Left renal pelvis (tissue), 4 donors: Measurements from ENCODE around the gene INHBB. TPM values are rescaled to one million over a fixed set of nuclear protein-coding genes. Genes with fewer than 3 reads are reported as not detected.
"Not testable (repeated sequence)": the region's sequence is repeated elsewhere in the genome, so short reads cannot be mapped to it uniquely, and the experiment has no call there.

ENCODE experiments used
- DNase-seq, 4 donors: peaks; one replicate each; pipeline ENCODE4 v3.0.0-alpha.2; 2013; ENCODE audit warnings: low read depth in 4 of 4, low spot score in 3 of 4
- polyA plus RNA-seq, 4 donors: library from polyadenylated mRNA; unstranded; fragments of 120-200 nt; gene quantifications; one replicate each; pipeline ENCODE4 v1.2.1, GENCODE V29; 2013; ENCODE audit not compliant: insufficient read length in 4 of 4

INHBB gene
- 1 to 10 TPM in 1 of 4 donors, under 1 TPM in 2, not detected in 1; 0.05 to 1.1 (median 0.11) TPM for polyA plus RNA-seq

GRCh38 chr2:120346026-120346666 is at the start of gene INHBB:
Gene INHBB (plus strand): TSS chr2:120346136. CDS start chr2:120346189, 53 bp downstream.
- DNase-seq: no peak

- DNase-seq: no peak
These were observed 47.6 kb upstream of the INHBB start for GRCh38 chr2:120298173-120298835.

- DNase-seq: no peak
These were observed 46.9 kb upstream of the INHBB start for GRCh38 chr2:120299004-120299403.

GRCh38 chr2:120299561-120299960 is 46.4 kb upstream of the INHBB start:
- no peak for DNase-seq

- no peak for DNase-seq
These were observed 45.6 kb upstream of the INHBB start for GRCh38 chr2:120300385-120300784.

- DNase-seq: no peak
These were observed 44.7 kb upstream of the INHBB start for GRCh38 chr2:120301284-120301683.

- no peak for DNase-seq
These were observed 43.6 kb upstream of the INHBB start for GRCh38 chr2:120302301-120302700.

- DNase-seq: no peak
These were observed 42.8 kb upstream of the INHBB start for GRCh38 chr2:120303177-120303576.

GRCh38 chr2:120305296-120305695 is 40.6 kb upstream of the INHBB start:
- no peak for DNase-seq

GRCh38 chr2:120305937-120306490 is 39.9 kb upstream of the INHBB start:
- no peak for DNase-seq

GRCh38 chr2:120307482-120307881 is 38.5 kb upstream of the INHBB start:
- DNase-seq: no peak

GRCh38 chr2:120308038-120308910 is 37.7 kb upstream of the INHBB start:
- DNase-seq: no peak

- no peak for DNase-seq
These were observed 35.8 kb upstream of the INHBB start for GRCh38 chr2:120310136-120310535.

- DNase-seq: not testable (repeated sequence)
These were observed 35.1 kb upstream of the INHBB start for GRCh38 chr2:120310841-120311240.

- no peak for DNase-seq
These were observed 33.9 kb upstream of the INHBB start for GRCh38 chr2:120312076-120312475.

- DNase-seq: peak; percentile 70 to 82 (median 74)
These were observed 32.9 kb upstream of the INHBB start for GRCh38 chr2:120312860-120313694.

GRCh38 chr2:120313695-120314615 is 32.0 kb upstream of the INHBB start:
- no peak for DNase-seq

GRCh38 chr2:120314690-120315366 is 31.1 kb upstream of the INHBB start:
- no peak for DNase-seq
